ENCODE measurements around the gene TBPL2. TPM values are rescaled to one million over a fixed set of nuclear protein-coding genes. Genes with fewer than 3 reads are reported as not detected.

TBPL2 gene
- total RNA-seq, 1 experiment from 2014 or later, result not detected

- Histone ChIP-seq H3K27ac (no peak overlapping the region), H3K27me3 (no peaks in the 10 kb centered on the region), H3K9me3 (replicated peaks) (no peaks in the 10 kb centered on the region), H3K36me3 (no peaks in the 10 kb centered on the region), H3K4me3 (no peak overlapping the region), H3K4me1 (peaks cover 31% of the 10 kb centered on the region)
- no peak for DNase-seq
Measured at GRCh38 chr14:55450987-55451386, 10.6 kb upstream of the TBPL2 start.

GRCh38 chr14:55450539-55450938 lies 10.1 kb upstream of the TBPL2 start:
- Histone ChIP-seq H3K9me3 (replicated peaks) (no peaks in the 10 kb centered on the region), H3K36me3 (no peaks in the 10 kb centered on the region), H3K27me3 (no peaks in the 10 kb centered on the region), H3K27ac (no peak overlapping the region), H3K4me3 (no peak overlapping the region), H3K4me1 (peaks cover 31% of the 10 kb centered on the region)
- no peak for DNase-seq

DNA sequence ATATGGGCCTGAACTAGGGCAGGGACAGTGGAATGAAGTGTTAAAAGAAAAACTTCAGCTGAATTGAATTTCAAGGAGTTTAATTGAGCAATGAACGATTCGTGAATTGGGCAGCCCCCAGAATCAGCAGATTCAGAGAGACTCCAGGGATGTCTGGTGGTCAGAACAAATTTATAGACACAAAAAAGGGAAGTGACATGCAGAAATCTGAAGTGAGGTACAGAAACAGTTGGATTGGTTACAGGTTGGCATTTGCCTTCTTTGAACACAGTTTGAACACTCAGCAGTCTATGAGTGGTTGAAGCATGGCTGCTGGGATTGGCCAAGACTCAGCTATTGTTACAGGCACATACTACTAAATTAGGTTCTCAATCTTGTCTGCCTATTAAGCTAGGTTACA lies 9.7 kb upstream of the TBPL2 start:
- Histone ChIP-seq H3K36me3 (no peaks in the 10 kb centered on the region), H3K27ac (peak overlapping the region; percentile 29; the same call in 1 of the 2 replicates), H3K4me1 (peaks cover 31% of the 10 kb centered on the region)

DNA sequence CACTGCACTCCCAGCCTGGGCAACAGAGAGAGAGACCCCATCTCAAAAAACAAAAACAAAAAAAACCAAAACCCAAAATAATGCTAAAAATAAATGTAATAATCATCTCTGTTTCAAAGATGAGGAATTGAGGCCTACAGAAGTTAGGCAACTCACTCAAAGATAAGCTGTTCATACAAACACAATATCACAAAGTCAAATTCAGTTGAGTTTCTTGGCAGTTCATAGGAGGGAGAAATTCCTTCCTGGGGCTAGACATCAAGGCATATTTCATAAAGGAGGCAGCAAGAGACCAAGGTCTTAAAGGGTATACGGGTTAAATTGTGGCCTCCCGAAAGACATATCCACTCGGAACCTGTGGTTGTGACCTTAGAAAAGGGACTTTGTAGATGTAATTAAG lies 8.7 kb upstream of the TBPL2 start:
- peaks cover 29% of the 10 kb centered on the region for H3K4me1 ChIP-seq
- no peaks in the 10 kb centered on the region for H3K9me3 ChIP-seq (replicated peaks)
- H3K27me3 ChIP-seq, result no peaks in the 10 kb centered on the region
- DNase-seq, result no peak
- H3K4me3 ChIP-seq, result no peak overlapping the region
- peak overlapping the region; percentile 29; the same call in 1 of the 2 replicates for H3K27ac ChIP-seq
- H3K36me3 ChIP-seq, result no peaks in the 10 kb centered on the region

More for the DNA sequence above, 9.7 kb upstream of the TBPL2 start:
- H3K9me3 ChIP-seq (replicated peaks), result no peaks in the 10 kb centered on the region
- H3K4me3 ChIP-seq, result no peak overlapping the region
- no peak for DNase-seq
- no peaks in the 10 kb centered on the region for H3K27me3 ChIP-seq

DNA sequence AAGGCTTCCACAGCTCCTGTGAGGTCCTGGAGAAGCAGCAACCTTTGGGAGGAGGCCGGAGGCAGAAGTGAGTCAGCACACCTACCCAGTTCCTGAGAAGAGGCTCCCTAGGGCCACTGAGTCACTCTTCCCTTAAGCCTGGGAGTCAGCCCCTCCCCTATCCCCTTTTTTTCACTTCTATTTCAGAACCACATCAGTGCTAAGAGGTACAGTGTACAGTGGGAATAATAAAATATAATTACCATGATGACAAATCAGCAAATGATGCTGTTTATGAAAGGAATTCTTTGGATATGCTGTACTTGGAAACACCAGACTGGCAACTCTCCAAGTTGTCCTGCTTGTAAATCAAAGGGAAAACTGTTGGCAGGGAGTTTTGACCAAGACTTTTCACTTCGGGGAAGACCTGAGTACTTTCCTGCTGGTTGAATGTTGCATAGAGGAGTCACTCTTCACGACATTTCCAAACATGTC lies 7.8 kb upstream of the TBPL2 start:
- Histone ChIP-seq H3K27ac (no peak overlapping the region), H3K9me3 (replicated peaks) (no peaks in the 10 kb centered on the region), H3K4me1 (peaks cover 27% of the 10 kb centered on the region), H3K27me3 (no peaks in the 10 kb centered on the region), H3K4me3 (no peak overlapping the region), H3K36me3 (no peaks in the 10 kb centered on the region)
- DNase-seq, result peak; percentile 23 to 32

DNA sequence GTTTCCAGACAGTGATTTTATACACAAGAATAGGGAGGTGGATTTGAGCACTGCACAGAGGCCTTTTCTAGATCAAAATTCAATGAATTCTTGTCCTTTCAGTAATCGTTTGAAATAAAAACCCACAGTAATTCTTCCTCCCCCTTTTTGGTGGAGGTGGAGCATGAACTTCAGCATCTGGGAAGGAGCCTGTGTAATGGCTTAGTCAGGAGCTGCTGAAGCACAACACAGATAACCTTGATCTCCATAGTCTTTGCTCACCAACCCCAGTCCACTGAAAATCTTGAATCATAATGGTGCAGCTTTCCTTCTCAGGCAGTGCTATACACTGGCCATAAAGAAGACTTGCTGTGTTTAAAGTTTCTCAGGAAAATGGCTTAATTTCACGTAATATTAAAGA lies 6.4 kb upstream of the TBPL2 start:
- H3K27ac ChIP-seq, result no peak overlapping the region
- peak overlapping the region; percentile 26 for H3K4me3 ChIP-seq

GRCh38 chr14:55446127-55446736 lies 5.8 kb upstream of the TBPL2 start:
- H3K27me3 ChIP-seq, result no peaks in the 10 kb centered on the region
- H3K4me3 ChIP-seq, result peak overlapping the region; percentile 26
- H3K27ac ChIP-seq, result no peak overlapping the region
- H3K9me3 ChIP-seq (replicated peaks), result no peaks in the 10 kb centered on the region
- peaks cover 27% of the 10 kb centered on the region for H3K4me1 ChIP-seq
- peak; percentile 79 to 94 for DNase-seq
- H3K36me3 ChIP-seq, result no peaks in the 10 kb centered on the region

More for the DNA sequence above, 6.4 kb upstream of the TBPL2 start:
- Histone ChIP-seq H3K9me3 (replicated peaks) (no peaks in the 10 kb centered on the region), H3K4me1 (peaks cover 27% of the 10 kb centered on the region), H3K27me3 (no peaks in the 10 kb centered on the region), H3K36me3 (no peaks in the 10 kb centered on the region)
- DNase-seq, result peak in 1 of 2 experiments; percentile 22

DNA sequence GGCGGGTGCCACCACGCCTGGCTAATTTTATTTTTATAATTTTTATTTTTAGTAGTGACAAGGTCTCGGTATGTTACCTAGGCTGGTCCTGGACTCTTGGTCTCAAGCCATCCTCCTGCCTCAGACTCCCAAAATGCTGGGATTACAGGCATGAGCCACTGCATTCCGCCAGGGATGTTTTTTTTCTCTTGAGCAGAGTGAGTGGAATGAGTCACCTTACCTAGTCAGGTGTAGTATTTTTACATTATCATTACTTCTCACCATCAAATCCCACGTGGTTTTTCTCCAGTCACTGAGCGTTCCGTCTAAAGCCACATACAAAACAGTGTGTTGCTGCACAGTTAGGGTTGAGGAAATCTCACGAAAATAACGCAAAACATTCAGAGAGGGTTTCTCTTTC lies 870 bp upstream of the TBPL2 start:
- no peak overlapping the region for H3K27ac ChIP-seq
- H3K9me3 ChIP-seq (replicated peaks), result no peaks in the 10 kb centered on the region
- H3K36me3 ChIP-seq, result no peaks in the 10 kb centered on the region
- no peaks in the 10 kb centered on the region for H3K4me1 ChIP-seq
- no peak for DNase-seq
- no peaks in the 10 kb centered on the region for H3K27me3 ChIP-seq
- no peak overlapping the region for H3K4me3 ChIP-seq

- Histone ChIP-seq H3K9me3 (replicated peaks) (no peaks in the 10 kb centered on the region), H3K27ac (no peak overlapping the region), H3K4me3 (no peak overlapping the region), H3K36me3 (no peaks in the 10 kb centered on the region), H3K4me1 (no peaks in the 10 kb centered on the region), H3K27me3 (no peaks in the 10 kb centered on the region)
- DNase-seq, result peak; percentile 34 to 61
Measured at GRCh38 chr14:55438066-55438683, 2.2 kb downstream of the TBPL2 start.

GRCh38 chr14:55436931-55437330 lies 3.5 kb downstream of the TBPL2 start:
- Histone ChIP-seq H3K27me3 (no peaks in the 10 kb centered on the region), H3K9me3 (replicated peaks) (no peaks in the 10 kb centered on the region), H3K4me3 (no peak overlapping the region), H3K27ac (no peak overlapping the region), H3K36me3 (no peaks in the 10 kb centered on the region), H3K4me1 (no peaks in the 10 kb centered on the region)
- DNase-seq, result no peak

GRCh38 chr14:55436519-55436918 lies 3.9 kb downstream of the TBPL2 start:
- Histone ChIP-seq H3K4me1 (no peaks in the 10 kb centered on the region), H3K4me3 (no peak overlapping the region), H3K27ac (no peak overlapping the region), H3K9me3 (replicated peaks) (no peaks in the 10 kb centered on the region), H3K36me3 (no peaks in the 10 kb centered on the region), H3K27me3 (no peaks in the 10 kb centered on the region)
- DNase-seq, result no peak

- H3K9me3 ChIP-seq (replicated peaks), result no peaks in the 10 kb centered on the region
- no peak overlapping the region for H3K27ac ChIP-seq
- no peaks in the 10 kb centered on the region for H3K27me3 ChIP-seq
- DNase-seq, result no peak
- H3K4me1 ChIP-seq, result no peaks in the 10 kb centered on the region
- H3K36me3 ChIP-seq, result no peaks in the 10 kb centered on the region
- no peak overlapping the region for H3K4me3 ChIP-seq
Measured at GRCh38 chr14:55434805-55435174, 5.6 kb downstream of the TBPL2 start.

GRCh38 chr14:55433880-55434804 lies 6.3 kb downstream of the TBPL2 start:
- Histone ChIP-seq H3K9me3 (replicated peaks) (no peaks in the 10 kb centered on the region), H3K27ac (no peak overlapping the region), H3K4me3 (no peak overlapping the region), H3K27me3 (no peaks in the 10 kb centered on the region), H3K4me1 (no peaks in the 10 kb centered on the region), H3K36me3 (no peaks in the 10 kb centered on the region)
- DNase-seq, result no peak

- no peak overlapping the region for H3K27ac ChIP-seq
- no peaks in the 10 kb centered on the region for H3K4me1 ChIP-seq
- DNase-seq, result no peak
- H3K4me3 ChIP-seq, result no peak overlapping the region
- no peaks in the 10 kb centered on the region for H3K9me3 ChIP-seq (replicated peaks)
- no peaks in the 10 kb centered on the region for H3K27me3 ChIP-seq
- no peaks in the 10 kb centered on the region for H3K36me3 ChIP-seq
Measured at GRCh38 chr14:55432628-55433027, 7.8 kb downstream of the TBPL2 start.

Measured in SJCRH30 (cell line).